GM08714 (cell line): Measurements from ENCODE around the gene KRT76.

Experiments
- H3K4me3 ChIP-seq: fragments of 200-500 bp; sonication (Bioruptor generic); 2 replicates; pipeline ENCODE4 v1.5.1; 2014; ENCODE audit warnings: mild to moderate bottlenecking, low read length, inconsistent platforms
- ZNF274 ChIP-seq: IDR thresholded peaks from 2 replicates; pipeline ENCODE4 v1.6.1; 2012; ENCODE audit warnings: mild to moderate bottlenecking, low read depth, low read length

KRT76 gene

DNA sequence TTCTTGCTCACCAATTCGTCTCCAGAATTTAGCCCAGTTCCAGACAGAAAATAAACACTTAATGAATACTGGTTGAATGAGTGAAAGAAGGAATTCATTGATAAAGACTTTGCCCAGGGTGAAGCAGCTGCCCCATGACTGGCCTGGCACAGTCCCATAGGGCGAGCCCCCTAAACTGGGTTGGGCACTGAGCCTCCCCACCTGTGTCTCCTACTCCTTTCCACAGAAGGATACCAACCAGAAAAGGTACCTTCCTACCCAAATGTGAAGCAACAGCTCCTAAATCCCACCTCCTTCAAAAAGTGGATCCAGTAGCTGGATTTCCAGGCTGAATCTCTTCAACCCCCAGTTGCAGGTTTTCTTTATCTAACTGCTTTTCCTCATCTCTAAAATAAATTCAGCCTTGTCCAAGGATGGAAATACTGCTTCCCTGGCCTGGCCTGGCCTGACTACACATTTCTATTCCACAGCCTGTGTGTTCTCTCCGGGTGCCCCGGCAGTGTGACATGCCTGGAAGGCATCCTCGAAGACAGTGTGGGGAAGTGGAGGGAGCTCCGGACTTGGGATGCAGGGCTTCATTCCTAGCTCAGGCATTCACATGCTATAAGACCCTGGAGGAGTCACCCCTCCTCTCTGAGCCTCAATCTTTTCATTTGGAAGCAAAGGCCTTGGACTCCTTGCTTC lies 11.2 kb upstream of the KRT76 start:
- H3K4me3 ChIP-seq, result no peak overlapping the region
- no peak for TF ChIP-seq ZNF274

DNA sequence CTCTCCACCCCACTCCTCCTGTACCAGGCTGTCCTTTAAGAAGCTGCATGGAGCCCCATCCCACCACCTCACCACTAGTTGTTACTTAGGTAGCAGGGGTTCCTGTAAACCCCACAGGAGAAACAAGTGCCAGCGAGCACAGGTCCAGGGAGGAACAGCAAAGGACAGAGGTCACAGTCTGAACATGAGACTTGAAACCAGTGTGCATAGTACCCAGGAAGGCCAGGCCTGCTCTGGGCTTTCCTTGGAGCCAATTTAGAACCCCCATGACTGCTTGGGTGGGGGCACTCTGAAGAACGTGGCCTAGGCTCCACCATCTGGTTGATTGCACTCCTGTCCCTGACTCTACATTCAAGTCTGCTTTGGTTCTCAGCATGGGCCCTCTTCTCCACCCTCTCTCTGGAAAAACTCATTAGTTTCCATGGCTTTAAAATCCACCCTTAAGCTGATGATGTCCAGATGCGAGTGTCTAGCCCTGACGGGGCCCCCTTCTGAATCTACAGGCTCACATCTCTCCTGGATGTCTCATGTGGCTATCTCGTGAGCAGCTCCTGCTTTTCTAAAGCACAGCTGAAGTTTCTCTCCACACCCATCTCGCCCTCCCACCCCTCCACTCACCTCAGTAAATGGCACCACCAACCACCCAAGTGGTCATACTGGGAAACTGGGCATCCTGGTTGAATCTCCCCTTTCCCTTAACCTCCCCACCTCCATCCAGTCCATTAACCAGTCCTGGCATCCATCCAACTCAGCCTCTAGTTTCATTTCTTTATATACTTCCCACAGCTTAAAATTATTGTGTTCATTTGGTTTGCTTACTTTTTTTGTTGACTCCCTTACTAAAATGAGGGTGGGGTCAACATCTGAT lies 10.4 kb upstream of the KRT76 start:
- no peak for TF ChIP-seq ZNF274
- no peak overlapping the region for H3K4me3 ChIP-seq

DNA sequence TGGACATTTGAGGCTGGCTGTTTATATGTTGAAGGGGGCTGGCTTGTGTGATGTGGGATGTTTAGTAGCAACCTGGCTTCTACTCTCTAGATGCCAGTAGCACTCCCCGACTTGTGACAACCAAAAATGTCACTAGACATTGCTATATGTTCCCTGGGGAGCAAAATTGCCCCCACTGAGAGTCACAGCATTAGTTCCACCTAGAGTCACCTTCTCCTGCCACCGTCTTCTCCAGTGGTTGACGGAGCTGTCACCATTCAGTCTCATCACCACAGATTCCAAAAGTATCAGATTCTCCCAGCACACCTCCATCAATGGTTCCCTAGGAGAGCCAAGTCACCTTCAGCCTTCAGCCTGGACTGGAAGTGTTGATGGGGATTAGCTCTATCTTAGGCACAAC lies 7.8 kb upstream of the KRT76 start:
- no peak for TF ChIP-seq ZNF274
- H3K4me3 ChIP-seq, result no peak overlapping the region

DNA sequence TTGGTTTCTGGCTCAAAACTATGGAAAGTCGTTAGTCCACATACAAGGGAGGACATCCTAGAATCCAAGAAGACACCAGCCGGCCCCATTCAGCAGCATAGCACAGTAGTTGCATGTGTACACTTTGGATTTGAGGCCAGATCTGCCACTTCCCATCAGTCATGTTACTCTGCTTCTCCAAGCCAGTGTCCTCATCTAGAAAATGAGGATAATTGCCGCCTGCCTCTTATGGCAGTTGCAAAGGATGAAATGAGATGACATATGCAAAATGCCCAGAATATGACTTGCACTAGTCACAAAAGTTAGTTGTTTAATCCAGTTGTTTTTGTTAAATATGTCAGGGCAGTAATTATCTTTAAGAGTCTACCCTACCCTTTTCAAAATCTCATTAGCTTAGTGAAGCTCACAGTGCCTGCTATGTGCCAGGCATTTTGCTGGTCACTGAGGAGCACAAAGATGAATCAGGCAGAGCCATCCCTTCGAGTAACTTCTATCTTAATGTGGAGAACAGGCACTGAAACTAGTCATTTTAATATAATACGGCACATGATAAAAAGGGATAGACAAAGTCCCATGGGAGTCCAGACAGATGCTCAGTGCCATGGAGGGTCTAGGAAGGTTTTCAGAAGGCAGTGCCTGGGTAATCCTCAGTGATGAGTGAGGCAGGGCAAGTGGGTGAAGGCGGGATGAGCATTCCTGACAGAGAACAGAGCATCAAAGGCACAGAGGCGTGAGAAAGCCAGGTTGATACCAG lies 6.6 kb upstream of the KRT76 start:
- no peak overlapping the region for H3K4me3 ChIP-seq
- TF ChIP-seq ZNF274, result no peak

DNA sequence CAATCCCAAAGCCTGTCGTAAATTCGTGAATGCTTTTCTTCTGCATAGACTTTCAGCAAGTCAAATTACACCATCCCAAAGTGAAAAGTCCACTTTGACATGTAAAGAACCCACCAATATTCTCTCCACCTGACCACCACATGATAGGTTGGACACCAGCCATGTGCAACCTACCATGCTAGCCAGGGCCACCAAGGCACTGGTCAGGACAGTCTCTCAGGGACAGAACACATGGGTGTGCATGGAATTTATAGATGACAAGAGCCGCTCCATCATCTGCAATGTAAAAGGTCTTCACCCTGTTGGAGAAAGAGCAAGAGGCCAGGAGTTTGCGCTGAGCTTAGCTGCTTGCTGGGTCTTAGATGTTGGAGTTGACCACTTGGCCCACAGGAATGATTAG lies 5.4 kb upstream of the KRT76 start:
- H3K4me3 ChIP-seq, result no peak overlapping the region
- no peak for TF ChIP-seq ZNF274

DNA sequence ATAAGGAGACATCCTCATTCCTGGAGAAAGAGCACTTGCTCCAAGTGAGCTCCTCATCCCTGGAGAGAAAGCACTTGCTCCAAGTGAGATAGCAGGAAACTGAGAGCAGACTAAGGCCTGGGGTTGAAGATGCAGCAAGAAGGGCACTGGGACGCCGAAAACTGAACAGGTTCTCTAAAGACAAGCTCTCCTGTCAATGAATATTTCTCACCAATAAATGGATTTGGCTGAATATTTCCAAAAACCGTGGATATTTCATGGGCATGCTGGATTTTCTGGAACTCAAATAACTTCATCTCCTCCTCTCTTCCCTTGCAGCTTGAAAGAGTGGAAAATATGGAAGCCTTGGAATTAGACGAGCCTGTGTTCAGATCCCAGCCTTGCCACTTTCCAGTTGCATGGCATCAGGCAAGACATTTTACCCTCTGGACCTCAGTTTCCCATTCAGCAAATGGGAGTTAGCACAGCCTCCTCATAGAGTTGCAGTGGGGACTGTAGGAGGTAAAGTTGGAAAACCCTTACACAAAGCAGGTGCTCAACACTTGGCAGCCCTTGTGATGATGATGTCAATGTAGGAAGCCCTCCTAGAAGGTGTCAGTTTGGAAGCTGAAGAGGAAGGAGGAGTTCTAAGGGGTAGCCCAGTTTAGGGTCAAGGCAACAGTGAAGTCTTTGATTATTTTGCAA lies 4.4 kb upstream of the KRT76 start:
- H3K4me3 ChIP-seq, result no peak overlapping the region
- TF ChIP-seq ZNF274, result no peak

DNA sequence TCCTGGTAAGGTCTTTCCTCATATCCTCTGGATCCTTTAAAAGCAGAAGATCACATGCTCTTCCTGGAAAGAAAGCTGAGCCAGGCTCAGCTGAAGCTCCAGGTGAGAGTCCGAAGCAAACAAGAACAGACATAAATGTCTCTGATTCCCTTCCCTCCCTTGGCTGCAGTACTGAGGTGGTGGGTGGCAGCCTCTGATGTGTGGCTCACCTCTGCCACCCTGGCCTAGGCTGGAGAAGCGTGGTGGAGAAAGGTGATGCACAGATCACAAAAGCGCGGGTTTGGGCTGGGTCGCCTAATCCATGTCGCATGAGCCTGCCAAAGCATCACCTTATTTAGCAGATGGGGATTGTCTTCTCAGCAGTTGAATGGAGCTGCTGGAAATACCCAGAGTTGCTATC lies 2.8 kb upstream of the KRT76 start:
- no peak for TF ChIP-seq ZNF274
- no peak overlapping the region for H3K4me3 ChIP-seq

DNA sequence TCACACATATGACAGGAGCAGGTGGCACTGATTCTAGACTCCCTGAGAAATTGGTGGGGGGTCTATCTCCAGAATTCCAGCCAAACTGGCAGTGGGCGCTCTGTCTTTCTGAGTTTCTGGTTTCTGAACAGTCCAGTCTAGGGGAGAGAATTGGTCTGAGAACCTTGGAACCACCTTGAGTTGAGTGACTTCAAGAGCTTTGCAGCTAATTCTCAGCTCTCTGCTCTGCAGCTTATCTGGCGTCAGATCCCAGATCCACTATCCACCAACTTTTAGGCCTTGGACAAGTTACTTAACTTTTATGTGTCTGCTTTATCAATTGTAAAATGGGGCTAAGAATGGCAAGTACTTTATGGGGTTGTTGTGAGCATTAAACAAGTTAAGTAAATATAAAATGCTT lies 1.7 kb upstream of the KRT76 start:
- no peak overlapping the region for H3K4me3 ChIP-seq
- no peak for TF ChIP-seq ZNF274

DNA sequence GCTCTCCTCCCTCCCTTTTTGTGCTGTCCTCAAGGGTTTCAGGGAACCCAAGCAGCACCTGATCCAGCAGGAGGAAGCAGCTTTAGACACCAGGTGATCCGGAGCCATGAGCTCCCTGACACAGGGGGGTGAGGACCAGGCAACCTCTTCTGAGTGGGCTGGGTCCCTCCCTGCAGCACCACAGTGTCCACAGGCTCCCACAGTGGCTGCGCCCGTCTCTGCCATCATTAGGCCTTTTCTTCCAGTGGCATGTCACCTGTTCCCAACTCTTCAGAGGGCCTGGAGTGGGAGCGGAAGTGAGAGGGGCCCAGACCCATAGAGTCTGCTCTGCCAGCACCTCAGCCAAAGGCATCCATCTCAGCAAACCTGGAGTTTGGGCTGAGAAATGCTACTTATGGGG lies 421 bp upstream of the KRT76 start:
- H3K4me3 ChIP-seq, result no peak overlapping the region
- no peak for TF ChIP-seq ZNF274

DNA sequence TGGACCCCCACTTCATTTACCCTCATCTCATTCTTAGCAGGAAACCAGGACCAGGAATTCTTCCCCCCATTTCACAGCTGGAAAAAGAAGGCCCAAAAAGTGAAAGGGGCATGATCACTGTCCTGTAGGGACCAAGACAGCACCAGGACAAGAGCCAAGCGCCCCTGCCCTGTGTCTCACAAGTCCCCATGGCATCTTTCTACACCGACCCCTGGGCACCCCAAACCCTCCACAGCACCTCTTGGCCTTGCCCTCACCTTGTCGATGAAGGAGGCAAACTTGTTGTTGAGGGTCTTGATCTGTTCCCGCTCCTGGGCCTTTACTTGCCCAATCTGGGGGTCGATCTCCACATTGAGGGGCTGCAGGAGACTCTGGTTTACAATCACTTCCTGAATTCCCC lies 710 bp downstream of the KRT76 start:
- no peak for TF ChIP-seq ZNF274
- no peak overlapping the region for H3K4me3 ChIP-seq

DNA sequence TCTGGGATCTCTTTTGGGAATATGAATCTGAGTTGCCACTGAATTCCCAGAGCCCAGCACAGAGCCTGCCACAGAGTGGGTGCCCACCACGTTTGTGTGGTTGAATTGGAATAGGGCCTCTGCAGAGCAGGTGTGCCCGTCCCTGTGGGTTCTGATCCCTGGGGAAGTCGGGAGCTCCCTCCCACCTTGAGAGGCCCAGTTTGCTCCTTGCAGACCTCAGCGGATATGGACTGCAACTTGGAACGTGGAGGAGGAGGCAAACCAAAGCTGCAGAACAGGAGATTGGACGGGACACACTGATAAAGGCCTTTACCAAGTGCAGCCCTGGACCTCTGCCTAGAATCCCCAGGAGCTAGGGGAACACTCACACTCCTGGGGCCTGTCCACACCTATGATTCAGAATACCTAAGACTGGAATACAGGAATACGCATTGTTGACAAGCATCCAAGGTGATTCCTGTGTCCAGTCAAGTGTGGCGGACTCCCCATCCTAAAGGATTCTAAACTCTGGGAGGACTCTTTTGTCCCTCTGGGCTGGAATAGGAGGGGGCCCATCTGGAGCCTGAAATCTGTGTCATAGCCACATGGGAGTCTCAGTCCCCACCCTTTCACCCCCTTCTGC lies 2.4 kb downstream of the KRT76 start:
- TF ChIP-seq ZNF274, result no peak
- H3K4me3 ChIP-seq, result no peak overlapping the region

DNA sequence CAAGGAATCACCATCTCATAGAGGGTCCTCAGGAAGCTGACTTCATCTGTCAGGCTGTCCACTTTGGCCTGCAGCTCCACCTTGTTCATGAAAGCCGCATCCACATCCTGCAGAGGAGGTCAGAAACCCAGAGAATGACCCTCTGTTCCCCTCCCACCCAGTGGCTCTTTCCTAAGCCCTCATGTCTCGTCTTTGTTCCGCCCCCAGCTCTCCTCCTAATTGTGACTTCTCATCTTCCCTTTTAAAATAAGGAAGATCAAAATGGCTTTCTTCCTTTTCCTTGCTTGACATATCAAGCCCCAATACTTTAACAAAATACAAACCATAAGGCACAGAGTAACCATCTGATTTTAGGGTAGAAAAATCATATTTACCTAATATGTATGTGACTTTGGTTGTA lies 4.4 kb downstream of the KRT76 start:
- no peak overlapping the region for H3K4me3 ChIP-seq
- TF ChIP-seq ZNF274, result no peak

DNA sequence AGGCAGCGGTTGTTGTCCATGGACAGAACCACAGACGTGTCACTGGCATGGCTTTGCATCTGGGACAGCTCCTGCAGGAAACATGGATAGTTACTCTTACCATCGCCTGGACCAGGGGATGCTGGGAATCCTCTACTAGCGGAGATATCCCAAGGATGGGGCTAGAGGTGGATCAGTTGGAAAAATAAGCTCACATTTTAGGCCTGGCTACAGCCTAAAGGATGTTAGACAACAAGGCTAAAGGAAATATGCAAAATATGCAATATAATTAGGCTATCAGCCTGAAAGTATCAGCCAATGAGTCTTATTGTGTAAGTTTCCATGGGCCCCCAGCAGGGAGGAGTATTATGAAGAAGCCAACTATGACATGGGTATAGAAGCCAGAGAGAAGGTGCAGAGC lies 5.0 kb downstream of the KRT76 start:
- no peak overlapping the region for H3K4me3 ChIP-seq
- TF ChIP-seq ZNF274, result no peak

DNA sequence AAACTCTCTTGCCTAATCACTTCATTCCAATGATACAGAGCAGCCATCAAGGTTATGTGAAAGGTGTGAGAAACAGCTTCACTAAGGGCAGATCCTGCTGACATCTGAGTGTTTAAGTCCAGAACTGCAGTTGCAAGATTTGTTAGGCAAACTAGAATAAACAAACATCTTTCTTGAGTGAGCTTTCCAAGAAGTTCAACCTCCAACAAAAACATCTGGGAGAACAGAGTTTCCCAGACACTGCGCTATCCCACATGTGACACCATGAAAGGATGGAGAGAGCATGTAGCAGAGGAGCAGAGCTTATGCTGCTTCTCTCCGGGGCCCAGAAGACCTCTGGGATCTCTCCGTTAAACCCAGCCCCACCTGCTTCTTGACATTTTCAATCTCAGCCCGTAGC lies 5.6 kb downstream of the KRT76 start:
- TF ChIP-seq ZNF274, result no peak
- H3K4me3 ChIP-seq, result no peak overlapping the region
